Mammary epithelial cell (primary cell): ENCODE measurements around the gene LIN28B.

ENCODE experiments used
- EZH2 ChIP-seq: IDR thresholded peaks from 2 replicates; pipeline ENCODE4 v1.6.1; 2012; ENCODE audit warnings: low read length, inconsistent platforms, borderline replicate concordance
- TF ChIP-seq, protein P1 (sequence below), 2 donors: IDR thresholded peaks in 1 of 2; conservative IDR thresholded peaks in 1 of 2; 2 replicates each; pipeline ENCODE4 v1.5.1; 2011 to 2012; ENCODE audit warnings: inconsistent platforms in 2 of 2, low read length in 2 of 2, mild to moderate bottlenecking in 2 of 2, control low read depth in 1 of 2, low read depth in 1 of 2; ENCODE audit not compliant: insufficient read depth in 1 of 2; ENCODE audit errors: extremely low read depth in 1 of 2

GRCh38 chr6:105102186-105102585 is 145.3 kb downstream of the LIN28B start:
- TF ChIP-seq, protein P1, sequence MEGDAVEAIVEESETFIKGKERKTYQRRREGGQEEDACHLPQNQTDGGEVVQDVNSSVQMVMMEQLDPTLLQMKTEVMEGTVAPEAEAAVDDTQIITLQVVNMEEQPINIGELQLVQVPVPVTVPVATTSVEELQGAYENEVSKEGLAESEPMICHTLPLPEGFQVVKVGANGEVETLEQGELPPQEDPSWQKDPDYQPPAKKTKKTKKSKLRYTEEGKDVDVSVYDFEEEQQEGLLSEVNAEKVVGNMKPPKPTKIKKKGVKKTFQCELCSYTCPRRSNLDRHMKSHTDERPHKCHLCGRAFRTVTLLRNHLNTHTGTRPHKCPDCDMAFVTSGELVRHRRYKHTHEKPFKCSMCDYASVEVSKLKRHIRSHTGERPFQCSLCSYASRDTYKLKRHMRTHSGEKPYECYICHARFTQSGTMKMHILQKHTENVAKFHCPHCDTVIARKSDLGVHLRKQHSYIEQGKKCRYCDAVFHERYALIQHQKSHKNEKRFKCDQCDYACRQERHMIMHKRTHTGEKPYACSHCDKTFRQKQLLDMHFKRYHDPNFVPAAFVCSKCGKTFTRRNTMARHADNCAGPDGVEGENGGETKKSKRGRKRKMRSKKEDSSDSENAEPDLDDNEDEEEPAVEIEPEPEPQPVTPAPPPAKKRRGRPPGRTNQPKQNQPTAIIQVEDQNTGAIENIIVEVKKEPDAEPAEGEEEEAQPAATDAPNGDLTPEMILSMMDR (conservative IDR thresholded peaks at IDR 0.05 in 1 of 2, IDR thresholded peaks at IDR 0.05 in 1 of 2; ENCODE audit: extremely low read depth in 1 of 2, insufficient read depth in 1 of 2, low read depth in 1 of 2, low read length in 2 of 2) = no peak
- TF ChIP-seq EZH2 = no peak
